Activated CD8-positive, alpha-beta memory T cell treated with anti-CD3 and anti-CD28 coated beads, Interleukin-2, amount 50 U/mL, for 4 hours (primary cell): ENCODE measurements around the gene KMO.

ENCODE experiments used
- DNase-seq: peaks from one replicate; pipeline ENCODE4 v3.0.0-alpha.2; 2020

Gene KMO

GRCh38 chr1:241542199-241542907 is 10.2 kb downstream of the KMO start:
- DNase-seq, result no peak

DNA sequence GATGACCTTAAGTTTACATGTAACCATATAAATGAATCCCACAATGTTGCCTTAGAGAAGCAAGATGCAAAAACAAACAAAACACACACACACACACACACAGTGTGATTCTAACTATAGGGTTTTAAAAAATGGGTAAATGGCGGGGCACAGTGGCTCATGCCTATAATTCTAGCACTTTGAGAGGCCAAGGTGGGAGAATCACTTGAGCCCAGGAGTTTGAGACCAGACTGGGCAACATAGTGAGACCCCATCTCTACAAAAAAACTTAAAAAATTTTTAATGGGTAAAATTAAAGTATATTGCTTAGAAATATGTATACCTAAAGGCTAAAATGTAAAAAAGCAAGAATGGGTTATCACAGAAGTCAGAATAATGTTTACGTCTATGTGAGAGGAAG is 15.8 kb downstream of the KMO start:
- DNase-seq, result no peak

GRCh38 chr1:241550318-241550717 is 18.1 kb downstream of the KMO start:
- no peak for DNase-seq

DNA sequence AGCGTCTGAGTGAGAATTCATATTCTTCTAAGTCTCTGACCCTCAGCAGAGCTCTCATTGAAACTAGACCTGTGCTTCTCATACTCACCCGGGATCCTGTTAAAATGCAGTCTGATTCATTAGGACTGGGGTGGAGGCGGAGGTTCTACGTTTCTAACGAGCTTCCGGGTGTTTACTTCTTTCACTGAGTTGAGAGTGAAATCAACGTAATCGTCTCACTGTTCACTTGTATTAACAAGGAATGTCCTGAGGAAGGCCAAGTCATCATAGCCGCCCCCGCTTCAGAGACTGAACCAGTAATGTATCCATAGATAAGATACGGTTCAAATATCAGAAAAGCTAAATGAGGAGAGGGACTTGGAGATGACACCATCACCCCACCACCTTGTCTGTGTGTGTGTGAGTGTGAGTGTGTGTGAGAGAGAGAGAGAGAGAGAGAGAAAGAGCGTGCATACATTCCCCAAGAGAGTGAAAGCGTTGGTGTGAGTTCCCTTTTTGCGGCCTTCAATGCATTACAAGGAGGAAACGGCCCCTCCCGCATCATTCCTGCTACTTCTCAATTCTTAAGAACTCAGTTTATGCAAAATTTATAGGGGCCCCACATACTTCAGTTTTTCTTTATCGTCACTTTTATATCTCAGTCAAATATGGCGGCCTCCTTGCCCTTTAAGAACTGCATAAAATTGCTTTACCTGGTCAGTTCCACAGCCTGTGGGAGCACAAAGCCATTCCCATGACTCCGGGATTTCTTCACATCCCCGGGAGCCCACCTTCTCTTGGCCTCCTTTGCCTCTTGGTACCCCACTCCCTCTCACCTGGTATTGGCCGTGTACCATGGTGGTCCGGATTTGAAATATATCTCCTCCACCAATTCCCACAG is 19.8 kb downstream of the KMO start:
- peak; percentile 22 for DNase-seq

GRCh38 chr1:241553886-241554592 is 21.9 kb downstream of the KMO start:
- no peak for DNase-seq

GRCh38 chr1:241555526-241555925 is 23.3 kb downstream of the KMO start:
- DNase-seq, result no peak

GRCh38 chr1:241557031-241557430 is 24.9 kb downstream of the KMO start:
- DNase-seq, result no peak

- DNase-seq, result no peak
These were observed 25.5 kb downstream of the KMO start for GRCh38 chr1:241557551-241558193.

DNA sequence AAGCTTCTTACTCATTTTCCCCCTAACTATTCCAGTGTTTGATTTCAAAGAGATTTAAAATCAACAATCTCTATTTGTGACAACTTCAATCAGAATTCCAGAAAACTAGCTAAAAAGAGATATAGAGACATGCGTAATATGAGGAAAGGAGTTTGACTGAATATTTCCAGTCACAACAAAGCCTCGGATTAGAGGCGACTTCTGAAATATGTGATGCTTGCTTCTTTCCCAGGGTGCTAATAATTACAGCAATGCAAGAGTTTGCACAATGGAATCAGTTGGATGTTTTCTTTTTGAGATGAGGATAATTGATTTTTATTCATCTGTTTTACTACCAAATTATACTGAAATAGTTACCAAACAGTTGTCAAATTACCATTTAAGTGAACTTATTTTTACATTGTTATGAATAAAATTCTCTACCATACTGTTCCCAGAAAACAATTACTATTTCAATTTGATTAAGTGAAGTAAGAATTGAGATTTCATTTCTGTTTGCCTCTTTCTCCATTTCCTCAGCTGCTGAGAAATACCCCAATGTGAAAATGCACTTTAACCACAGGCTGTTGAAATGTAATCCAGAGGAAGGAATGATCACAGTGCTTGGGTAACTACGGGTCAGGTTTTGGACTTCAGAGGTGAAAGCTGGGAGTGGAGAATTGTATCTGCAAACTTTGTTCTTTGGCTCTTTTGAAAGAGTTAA is 28.1 kb downstream of the KMO start:
- DNase-seq, result no peak

GRCh38 chr1:241560849-241561187 is 28.6 kb downstream of the KMO start:
- no peak for DNase-seq

GRCh38 chr1:241569848-241570247 is 37.7 kb downstream of the KMO start:
- no peak for DNase-seq

DNA sequence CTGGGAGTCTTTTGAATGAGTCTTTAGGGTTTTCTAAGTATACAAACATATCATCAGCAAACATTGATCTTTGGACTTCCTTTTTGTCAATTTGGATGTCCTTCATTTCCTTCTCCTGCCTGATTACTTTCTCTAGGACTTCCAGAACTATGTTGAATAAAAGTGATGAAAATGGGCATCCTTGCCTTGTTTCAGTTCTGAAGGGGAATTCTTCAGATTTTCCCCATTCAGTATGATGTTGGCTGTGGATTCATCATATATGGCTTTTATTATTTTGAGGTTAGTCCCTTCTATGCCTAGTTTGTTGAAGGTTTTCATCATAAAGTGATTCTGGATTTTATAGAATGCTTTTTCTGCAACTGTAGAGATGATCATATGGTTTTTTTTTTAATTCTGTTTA is 42.0 kb downstream of the KMO start:
- DNase-seq, result no peak

- DNase-seq, result no peak
These were observed 47.3 kb downstream of the KMO start for GRCh38 chr1:241579434-241579833.

DNA sequence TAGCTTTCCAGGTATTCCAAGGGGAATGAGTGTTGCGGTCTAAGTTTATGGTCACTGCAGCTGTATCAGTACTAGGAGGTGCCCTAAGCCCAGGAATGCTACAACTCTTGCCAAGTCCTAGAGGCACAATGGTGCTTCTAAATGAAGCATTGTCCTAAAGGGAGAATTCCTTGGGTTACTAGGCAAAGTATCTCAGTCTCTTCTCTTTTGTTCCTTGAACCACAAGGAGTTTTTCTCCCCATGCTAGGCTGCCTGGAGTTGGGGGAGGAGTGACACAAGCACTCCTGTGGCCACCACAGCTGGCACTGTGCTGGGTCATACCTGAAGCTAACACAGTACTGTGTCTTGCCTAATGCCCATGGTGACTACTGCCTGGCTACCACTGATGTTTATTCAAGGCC is 50.7 kb downstream of the KMO start:
- DNase-seq, result no peak

DNA sequence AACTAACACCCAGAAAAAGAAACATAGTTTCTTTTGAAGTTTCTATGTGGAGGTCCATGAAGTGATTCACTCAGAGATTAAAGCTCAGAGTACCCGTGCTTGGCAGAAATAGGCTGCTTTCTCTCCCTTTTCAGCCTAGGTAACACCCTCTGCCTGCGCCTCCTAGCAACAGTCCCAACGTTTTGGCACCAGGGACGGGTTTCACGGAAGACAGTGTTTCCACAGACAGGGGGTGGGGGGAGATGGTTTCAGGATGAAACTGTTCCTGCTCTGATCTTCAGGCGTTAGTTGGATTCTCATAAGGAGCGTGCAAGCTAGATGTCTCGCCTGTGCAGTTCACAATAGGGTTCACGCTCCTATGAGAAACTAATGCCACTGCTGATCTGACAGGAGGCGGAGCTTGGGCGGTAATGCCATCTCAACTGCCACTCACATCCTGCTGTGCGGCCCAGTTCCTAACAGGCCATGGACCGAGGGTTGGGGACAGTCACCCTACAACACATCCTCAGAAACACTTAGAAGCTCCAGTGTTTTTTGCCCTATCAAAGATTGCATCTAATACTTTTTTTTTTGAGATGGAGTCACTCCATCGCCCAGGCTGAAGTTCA is 54.8 kb downstream of the KMO start:
- DNase-seq, result no peak

DNA sequence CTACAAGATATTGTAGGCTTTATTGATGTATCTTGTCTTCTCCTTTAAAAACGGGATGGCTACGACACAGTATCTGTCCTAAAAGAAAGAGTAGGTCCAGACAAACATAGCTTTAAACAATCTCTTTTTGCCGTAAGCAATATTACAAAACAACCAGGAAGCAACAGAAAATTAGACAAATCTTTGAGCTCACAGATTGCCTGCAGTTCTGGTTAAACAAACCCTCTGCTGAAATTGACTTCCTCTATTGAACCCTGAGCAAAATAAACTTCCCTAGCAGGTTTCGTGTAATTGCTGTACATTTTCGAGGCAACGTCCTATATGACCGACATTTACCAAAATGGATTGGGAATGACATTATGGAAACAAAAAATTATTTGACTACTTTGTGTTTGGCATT is 57.3 kb downstream of the KMO start:
- no peak for DNase-seq

DNA sequence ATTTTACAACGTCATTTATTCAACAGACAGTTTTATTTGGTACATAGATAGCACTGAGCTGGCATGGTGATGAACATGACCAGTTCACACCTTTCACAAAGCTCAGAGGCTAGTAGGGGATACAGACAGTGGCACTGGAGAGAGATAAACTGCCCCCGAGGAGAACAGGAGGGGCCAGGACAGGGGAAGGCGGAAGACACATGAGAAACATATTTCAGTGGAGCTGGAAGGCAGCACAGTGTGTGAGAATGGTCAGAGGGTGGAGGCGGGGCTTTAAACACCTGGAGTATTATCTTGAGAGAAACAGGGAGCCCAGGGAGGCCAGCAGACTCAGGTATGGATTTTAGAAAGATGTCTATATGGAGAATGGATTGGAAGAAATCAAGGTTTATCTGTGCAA is 58.5 kb downstream of the KMO start:
- no peak for DNase-seq

DNA sequence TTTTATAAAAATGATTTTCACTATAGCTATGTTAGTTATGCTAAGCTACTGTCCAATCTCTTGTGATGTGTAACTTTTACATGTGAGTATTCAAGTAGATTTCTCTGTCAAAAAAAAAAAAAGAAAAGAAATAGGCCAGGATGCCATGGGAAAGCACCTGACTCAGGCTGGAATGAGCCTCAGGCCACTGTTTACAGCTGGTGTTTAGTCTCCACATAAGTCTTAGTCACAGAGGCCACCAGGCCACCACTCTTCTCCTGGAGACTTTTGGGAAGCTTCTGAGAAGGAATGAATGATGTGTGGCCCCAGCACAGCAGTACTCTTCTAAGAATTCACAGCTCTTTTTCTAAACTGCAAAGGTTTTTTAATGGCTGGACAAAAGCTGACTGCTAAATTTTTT is 59.1 kb downstream of the KMO start:
- DNase-seq, result no peak

GRCh38 chr1:241591736-241592135 is 59.6 kb downstream of the KMO start:
- no peak for DNase-seq

GRCh38 chr1:241592273-241592958 is 60.2 kb downstream of the KMO start:
- DNase-seq, result no peak

- no peak for DNase-seq
These were observed 61.0 kb downstream of the KMO start for GRCh38 chr1:241593186-241593585.

GRCh38 chr1:241596633-241597032 is 64.5 kb downstream of the KMO start:
- no peak for DNase-seq
